ENCODE measurements around the gene OR7G1.

Gene OR7G1, protein sequence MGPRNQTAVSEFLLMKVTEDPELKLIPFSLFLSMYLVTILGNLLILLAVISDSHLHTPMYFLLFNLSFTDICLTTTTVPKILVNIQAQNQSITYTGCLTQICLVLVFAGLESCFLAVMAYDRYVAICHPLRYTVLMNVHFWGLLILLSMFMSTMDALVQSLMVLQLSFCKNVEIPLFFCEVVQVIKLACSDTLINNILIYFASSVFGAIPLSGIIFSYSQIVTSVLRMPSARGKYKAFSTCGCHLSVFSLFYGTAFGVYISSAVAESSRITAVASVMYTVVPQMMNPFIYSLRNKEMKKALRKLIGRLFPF

DNA sequence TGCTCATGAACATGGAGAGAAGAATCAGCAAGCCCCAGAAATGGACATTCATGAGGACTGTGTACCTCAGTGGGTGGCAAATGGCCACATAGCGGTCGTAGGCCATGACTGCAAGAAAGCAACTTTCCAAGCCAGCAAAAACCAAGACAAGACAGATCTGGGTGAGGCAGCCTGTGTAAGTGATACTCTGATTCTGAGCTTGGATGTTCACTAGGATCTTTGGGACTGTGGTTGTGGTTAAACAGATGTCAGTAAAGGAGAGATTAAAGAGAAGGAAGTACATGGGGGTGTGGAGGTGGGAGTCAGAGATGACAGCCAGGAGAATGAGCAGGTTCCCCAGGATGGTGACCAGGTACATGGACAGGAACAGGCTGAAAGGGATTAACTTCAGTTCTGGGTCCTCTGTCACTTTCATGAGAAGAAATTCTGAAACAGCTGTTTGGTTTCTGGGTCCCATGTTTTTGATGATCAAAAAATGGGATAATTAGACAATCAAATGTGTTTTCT lies at the start of gene OR7G1:
Gene OR7G1, minus strand, starts transcription at position 457 of the 507 bp plus-strand sequence. Its CDS starts 0 bp downstream, at position 457.
- TF ChIP-seq, protein P1, sequence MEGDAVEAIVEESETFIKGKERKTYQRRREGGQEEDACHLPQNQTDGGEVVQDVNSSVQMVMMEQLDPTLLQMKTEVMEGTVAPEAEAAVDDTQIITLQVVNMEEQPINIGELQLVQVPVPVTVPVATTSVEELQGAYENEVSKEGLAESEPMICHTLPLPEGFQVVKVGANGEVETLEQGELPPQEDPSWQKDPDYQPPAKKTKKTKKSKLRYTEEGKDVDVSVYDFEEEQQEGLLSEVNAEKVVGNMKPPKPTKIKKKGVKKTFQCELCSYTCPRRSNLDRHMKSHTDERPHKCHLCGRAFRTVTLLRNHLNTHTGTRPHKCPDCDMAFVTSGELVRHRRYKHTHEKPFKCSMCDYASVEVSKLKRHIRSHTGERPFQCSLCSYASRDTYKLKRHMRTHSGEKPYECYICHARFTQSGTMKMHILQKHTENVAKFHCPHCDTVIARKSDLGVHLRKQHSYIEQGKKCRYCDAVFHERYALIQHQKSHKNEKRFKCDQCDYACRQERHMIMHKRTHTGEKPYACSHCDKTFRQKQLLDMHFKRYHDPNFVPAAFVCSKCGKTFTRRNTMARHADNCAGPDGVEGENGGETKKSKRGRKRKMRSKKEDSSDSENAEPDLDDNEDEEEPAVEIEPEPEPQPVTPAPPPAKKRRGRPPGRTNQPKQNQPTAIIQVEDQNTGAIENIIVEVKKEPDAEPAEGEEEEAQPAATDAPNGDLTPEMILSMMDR (conservative IDR thresholded peaks at IDR 0.05; ENCODE audit: low read length) = no peak
- no peak within 1 kb of the TSS for H3K4me3 ChIP-seq (ENCODE audit: low read length)
- DNase-seq (ENCODE audit: low read depth) = no peak

DNA sequence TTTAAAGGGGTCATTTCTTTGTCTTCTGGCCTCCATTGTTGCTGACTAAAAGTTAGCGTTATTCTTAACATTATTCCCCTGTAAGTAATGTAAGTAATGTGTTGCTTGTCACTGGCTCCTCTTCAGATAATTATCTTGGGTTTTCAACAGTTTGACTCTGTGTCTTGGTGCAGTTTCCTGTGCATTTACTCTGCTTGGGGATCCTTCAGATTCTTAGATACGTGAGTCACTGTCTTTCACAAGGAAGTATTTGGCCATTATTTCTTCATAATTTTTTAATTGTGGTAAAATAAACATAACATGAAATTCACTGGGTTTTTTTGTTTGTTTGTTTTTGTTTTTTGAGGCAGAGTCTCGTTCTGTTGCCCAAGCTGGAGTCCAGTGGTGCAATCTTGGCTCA lies 49.7 kb upstream of the OR7G1 start:
- TF ChIP-seq, protein P1 (conservative IDR thresholded peaks at IDR 0.05; ENCODE audit: low read length) = no peak
- no peak overlapping the region for H3K4me3 ChIP-seq (ENCODE audit: low read length)
- peak; percentile 16 for DNase-seq (ENCODE audit: low read depth)

DNA sequence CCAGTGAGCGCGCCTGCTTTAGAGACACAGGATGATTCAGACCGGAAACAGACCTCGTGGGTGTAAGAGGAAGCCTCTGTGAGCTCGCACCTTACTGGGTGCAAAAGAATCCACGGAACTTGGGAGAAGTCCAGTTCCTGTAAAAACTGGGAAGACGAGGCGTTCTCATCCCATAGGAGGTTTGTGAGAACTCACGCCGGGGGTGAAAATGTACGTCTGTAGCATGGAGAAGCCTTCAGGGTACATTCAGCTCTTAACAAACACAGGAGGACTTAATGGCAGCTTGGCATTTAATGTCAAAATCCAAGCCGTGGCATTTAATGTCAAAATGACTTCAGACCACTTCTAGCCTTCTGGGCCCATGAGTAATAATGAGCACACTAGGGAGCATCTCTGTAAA lies 45.9 kb upstream of the OR7G1 start:
- TF ChIP-seq, protein P1 (conservative IDR thresholded peaks at IDR 0.05; ENCODE audit: low read length) = no peak
- H3K4me3 ChIP-seq (ENCODE audit: low read length) = no peak overlapping the region
- no peak for DNase-seq (ENCODE audit: low read depth)

DNA sequence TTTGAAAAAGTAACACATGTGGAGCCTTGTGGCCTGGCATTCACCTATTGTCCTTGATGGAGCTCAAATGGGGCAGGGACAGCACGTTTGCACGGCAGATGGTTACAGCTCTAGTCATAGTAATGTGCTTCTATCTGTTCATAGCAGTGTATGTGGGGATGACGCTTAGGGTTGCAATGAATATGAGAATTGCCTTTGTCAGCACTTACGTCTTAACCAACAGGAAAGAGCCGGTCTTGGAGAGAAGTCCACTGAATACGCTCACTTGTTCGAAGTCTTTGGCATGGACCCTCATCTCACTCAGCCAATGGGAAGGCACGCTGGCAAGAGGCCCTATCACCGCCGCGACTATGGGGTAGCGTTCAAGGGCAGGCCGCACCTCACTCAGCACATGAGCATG lies 44.3 kb upstream of the OR7G1 start:
- no peak for DNase-seq (ENCODE audit: low read depth)

DNA sequence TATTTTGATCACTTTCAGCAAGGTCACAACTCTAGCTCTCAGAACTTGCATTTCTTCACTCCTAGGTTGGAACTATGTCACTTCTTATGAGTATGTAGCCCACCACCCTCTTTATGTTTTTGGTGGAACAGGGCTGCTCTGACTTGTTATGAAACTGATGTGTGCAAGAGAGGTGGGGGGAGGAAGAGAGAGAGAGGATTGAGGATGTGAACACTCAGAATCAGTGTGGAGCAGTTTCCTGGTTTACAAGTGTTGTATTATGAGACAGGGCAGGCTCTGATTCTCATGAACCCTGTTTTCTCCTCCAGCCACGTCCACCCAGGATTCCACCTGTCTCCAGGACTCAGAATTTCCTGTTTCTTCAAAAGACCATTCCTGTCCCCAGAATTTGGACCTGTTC lies 40.7 kb upstream of the OR7G1 start:
- no peak overlapping the region for H3K4me3 ChIP-seq (ENCODE audit: low read length)
- DNase-seq (ENCODE audit: low read depth) = no peak
- TF ChIP-seq, protein P1 (conservative IDR thresholded peaks at IDR 0.05; ENCODE audit: low read length) = no peak

More for the DNA sequence above, 44.3 kb upstream of the OR7G1 start:
- TF ChIP-seq, protein P1 (conservative IDR thresholded peaks at IDR 0.05; ENCODE audit: low read length) = no peak
- no peak overlapping the region for H3K4me3 ChIP-seq (ENCODE audit: low read length)

DNA sequence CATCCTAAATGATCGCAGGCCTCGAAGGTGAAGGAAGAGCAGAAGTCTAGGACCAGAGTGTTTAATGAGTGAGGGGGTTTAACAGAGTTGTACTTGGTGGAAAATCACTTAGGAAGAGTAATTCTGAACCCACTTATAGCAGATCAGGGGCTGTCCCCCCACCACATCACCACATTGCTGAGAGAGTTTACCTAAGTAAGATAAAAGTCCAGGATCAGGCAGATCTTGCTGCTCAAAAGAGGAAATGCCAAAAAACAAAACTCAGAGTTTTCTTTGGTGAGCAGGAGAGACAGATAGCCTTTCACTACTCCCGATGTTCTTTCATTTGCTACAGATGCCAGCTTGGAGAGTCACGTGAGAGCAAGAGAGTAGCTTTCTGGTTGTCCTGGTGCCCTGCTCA lies 40.0 kb upstream of the OR7G1 start:
- TF ChIP-seq, protein P1 (conservative IDR thresholded peaks at IDR 0.05; ENCODE audit: low read length) = no peak
- no peak for DNase-seq (ENCODE audit: low read depth)
- no peak overlapping the region for H3K4me3 ChIP-seq (ENCODE audit: low read length)

DNA sequence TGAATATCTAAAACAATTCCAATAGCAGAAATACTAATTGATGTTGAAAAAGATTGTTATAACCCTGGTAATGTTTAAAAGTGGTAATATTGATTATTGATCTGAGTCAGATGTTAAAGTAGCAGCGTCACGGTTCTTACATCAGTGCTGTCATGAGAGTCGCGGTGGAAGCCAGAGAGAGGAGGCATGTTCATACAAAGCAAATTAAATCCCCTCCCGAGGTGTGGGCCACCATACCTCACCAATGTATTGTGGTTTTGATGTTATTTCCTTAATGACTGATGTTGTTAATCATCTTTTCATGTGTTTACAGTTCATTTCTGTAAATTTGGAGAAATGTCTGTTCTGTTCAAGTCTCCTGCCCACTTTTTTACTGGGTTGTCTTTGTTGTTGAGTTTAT lies 35.8 kb upstream of the OR7G1 start:
- TF ChIP-seq, protein P1 (conservative IDR thresholded peaks at IDR 0.05; ENCODE audit: low read length) = no peak
- no peak overlapping the region for H3K4me3 ChIP-seq (ENCODE audit: low read length)
- no peak for DNase-seq (ENCODE audit: low read depth)
